Stimulated activated naive CD8-positive, alpha-beta T cell treated with anti-CD3 and anti-CD28 coated beads, Interleukin-15, Interleukin-2, amounts not matched to agents 100 ng/mL and 50 ng/mL, for 24 hours (primary cell): ENCODE results near the gene MED25.

ENCODE experiments used
- H3K27ac Mint-ChIP-seq: one replicate; pipeline ENCODE4 v1.8.0; 2021; ENCODE audit warnings: mild to moderate bottlenecking, mixed read lengths
- H3K27me3 Mint-ChIP-seq: one replicate; pipeline ENCODE4 v1.8.0; 2021; ENCODE audit warnings: mixed read lengths
- H3K36me3 Mint-ChIP-seq: one replicate; pipeline ENCODE4 v1.8.0; 2021; ENCODE audit warnings: low read depth, mixed read lengths
- H3K4me1 Mint-ChIP-seq: one replicate; pipeline ENCODE4 v1.8.0; 2021; ENCODE audit warnings: low read depth, mixed read lengths
- H3K4me3 Mint-ChIP-seq: one replicate; pipeline ENCODE4 v1.8.0; 2021; ENCODE audit warnings: mild to moderate bottlenecking, mixed read lengths
- H3K9me3 Mint-ChIP-seq: one replicate; pipeline ENCODE4 v1.8.0; 2021; ENCODE audit warnings: mixed read lengths

Gene MED25

GRCh38 chr19:49861107-49861506, 43.0 kb downstream of the MED25 start:
- no peaks in the 10 kb centered on the region for H3K27me3 Mint-ChIP-seq
- H3K4me1 Mint-ChIP-seq: peaks cover 22% of the 10 kb centered on the region
- no peaks in the 10 kb centered on the region for H3K9me3 Mint-ChIP-seq
- H3K27ac Mint-ChIP-seq: no peak overlapping the region
- H3K4me3 Mint-ChIP-seq: no peak overlapping the region
- H3K36me3 Mint-ChIP-seq: peaks cover 25% of the 10 kb centered on the region

- H3K27me3 Mint-ChIP-seq: no peaks in the 10 kb centered on the region
- no peaks in the 10 kb centered on the region for H3K9me3 Mint-ChIP-seq
- H3K27ac Mint-ChIP-seq: no peak overlapping the region
- no peak overlapping the region for H3K4me3 Mint-ChIP-seq
- H3K36me3 Mint-ChIP-seq: peaks cover 30% of the 10 kb centered on the region
- peaks cover 29% of the 10 kb centered on the region for H3K4me1 Mint-ChIP-seq
These were observed 43.7 kb downstream of the MED25 start for GRCh38 chr19:49861541-49862378.

- peaks cover 33% of the 10 kb centered on the region for H3K4me1 Mint-ChIP-seq
- H3K27ac Mint-ChIP-seq: peak overlapping the region; percentile 46
- H3K4me3 Mint-ChIP-seq: no peak overlapping the region
- peaks cover 32% of the 10 kb centered on the region for H3K36me3 Mint-ChIP-seq
- H3K27me3 Mint-ChIP-seq: no peaks in the 10 kb centered on the region
- H3K9me3 Mint-ChIP-seq: no peaks in the 10 kb centered on the region
These were observed 44.5 kb downstream of the MED25 start for GRCh38 chr19:49862391-49863253.

GRCh38 chr19:49863254-49863934, 45.3 kb downstream of the MED25 start:
- no peak overlapping the region for H3K4me3 Mint-ChIP-seq
- H3K27ac Mint-ChIP-seq: peak overlapping the region; percentile 46
- H3K36me3 Mint-ChIP-seq: peaks cover 32% of the 10 kb centered on the region

GRCh38 chr19:49863935-49864320, 45.8 kb downstream of the MED25 start:
- peaks cover 32% of the 10 kb centered on the region for H3K36me3 Mint-ChIP-seq
- peaks cover 46% of the 10 kb centered on the region for H3K4me1 Mint-ChIP-seq
- no peak overlapping the region for H3K4me3 Mint-ChIP-seq
- no peaks in the 10 kb centered on the region for H3K27me3 Mint-ChIP-seq
- no peak overlapping the region for H3K27ac Mint-ChIP-seq
- no peaks in the 10 kb centered on the region for H3K9me3 Mint-ChIP-seq

More at GRCh38 chr19:49863254-49863934, 45.3 kb downstream of the MED25 start:
- Mint-ChIP-seq H3K4me1 (peaks cover 41% of the 10 kb centered on the region), H3K9me3 (no peaks in the 10 kb centered on the region), H3K27me3 (no peaks in the 10 kb centered on the region)

- peaks cover 32% of the 10 kb centered on the region for H3K36me3 Mint-ChIP-seq
These were observed 46.8 kb downstream of the MED25 start for GRCh38 chr19:49864890-49865289.

GRCh38 chr19:49866933-49867782, 49.1 kb downstream of the MED25 start, which contains the start of gene PNKP:
TSS of gene PNKP (minus strand) at chr19:49867576. CDS start at chr19:49867204, 372 bp downstream.
- Mint-ChIP-seq H3K4me1 (peaks cover 58% of the 10 kb centered on the region), H3K36me3 (peaks cover 32% of the 10 kb centered on the region), H3K9me3 (no peaks in the 10 kb centered on the region), H3K4me3 (peak within 1 kb of the TSS; percentile 97), H3K27me3 (no peaks in the 10 kb centered on the region), H3K27ac (peak within 1 kb of the TSS; percentile 99)

More at GRCh38 chr19:49864890-49865289, 46.8 kb downstream of the MED25 start:
- H3K4me1 Mint-ChIP-seq: peaks cover 46% of the 10 kb centered on the region
- H3K9me3 Mint-ChIP-seq: no peaks in the 10 kb centered on the region
- no peak overlapping the region for H3K27ac Mint-ChIP-seq
- H3K4me3 Mint-ChIP-seq: no peak overlapping the region
- no peaks in the 10 kb centered on the region for H3K27me3 Mint-ChIP-seq

- Mint-ChIP-seq H3K9me3 (no peaks in the 10 kb centered on the region), H3K36me3 (peaks cover 21% of the 10 kb centered on the region), H3K27ac (no peak overlapping the region), H3K4me1 (peaks cover 55% of the 10 kb centered on the region), H3K27me3 (no peaks in the 10 kb centered on the region), H3K4me3 (no peak overlapping the region)
These were observed 51.0 kb downstream of the MED25 start for GRCh38 chr19:49869009-49869483.

- Mint-ChIP-seq H3K4me1 (peaks cover 51% of the 10 kb centered on the region), H3K27ac (no peak overlapping the region), H3K36me3 (peaks cover 15% of the 10 kb centered on the region), H3K9me3 (no peaks in the 10 kb centered on the region), H3K4me3 (no peak overlapping the region), H3K27me3 (no peaks in the 10 kb centered on the region)
These were observed 51.6 kb downstream of the MED25 start for GRCh38 chr19:49869484-49870308.

GRCh38 chr19:49870309-49870901, 52.3 kb downstream of the MED25 start:
- no peak overlapping the region for H3K27ac Mint-ChIP-seq
- no peak overlapping the region for H3K4me3 Mint-ChIP-seq
- H3K36me3 Mint-ChIP-seq: peaks cover 11% of the 10 kb centered on the region
- H3K4me1 Mint-ChIP-seq: peaks cover 50% of the 10 kb centered on the region
- no peaks in the 10 kb centered on the region for H3K27me3 Mint-ChIP-seq
- H3K9me3 Mint-ChIP-seq: no peaks in the 10 kb centered on the region

GRCh38 chr19:49871349-49871985, 53.4 kb downstream of the MED25 start:
- no peaks in the 10 kb centered on the region for H3K27me3 Mint-ChIP-seq
- no peaks in the 10 kb centered on the region for H3K9me3 Mint-ChIP-seq
- H3K27ac Mint-ChIP-seq: no peak overlapping the region
- peaks cover 4% of the 10 kb centered on the region for H3K36me3 Mint-ChIP-seq
- H3K4me1 Mint-ChIP-seq: peaks cover 46% of the 10 kb centered on the region
- no peak overlapping the region for H3K4me3 Mint-ChIP-seq

- Mint-ChIP-seq H3K9me3 (no peaks in the 10 kb centered on the region), H3K27me3 (no peaks in the 10 kb centered on the region), H3K4me1 (peaks cover 40% of the 10 kb centered on the region), H3K36me3 (no peaks in the 10 kb centered on the region), H3K4me3 (no peak overlapping the region), H3K27ac (no peak overlapping the region)
These were observed 54.4 kb downstream of the MED25 start for GRCh38 chr19:49872245-49873128.
